ENCODE results near the gene DBI.

DBI gene

GRCh38 chr2:119417908-119418307 lies 51.1 kb downstream of the DBI start:
- no peak for TF ChIP-seq TAF1 (IDR thresholded peaks at IDR 0.05; ENCODE audit: borderline replicate concordance, insufficient read depth, low read length)
- TF ChIP-seq FOXP2 (optimal IDR thresholded peaks at IDR 0.05; ENCODE audit: borderline replicate concordance, extremely low read depth, extremely low read length, insufficient read depth) = no peak
- no peak for TF ChIP-seq REST (IDR thresholded peaks at IDR 0.05; ENCODE audit: insufficient read depth in 1 of 2, low read depth in 2 of 2, low read length in 2 of 2)
- no peak for TF ChIP-seq SIN3A (IDR thresholded peaks at IDR 0.05; ENCODE audit: borderline replicate concordance, insufficient read depth, low read length)
- no peak for TF ChIP-seq POLR2AphosphoS5 (IDR thresholded peaks at IDR 0.05; ENCODE audit: low read depth, low read length)

GRCh38 chr2:119419065-119419464 lies 52.3 kb downstream of the DBI start:
- TF ChIP-seq REST (IDR thresholded peaks at IDR 0.05; ENCODE audit: insufficient read depth in 1 of 2, low read depth in 2 of 2, low read length in 2 of 2) (no peak), FOXP2 (optimal IDR thresholded peaks at IDR 0.05; ENCODE audit: borderline replicate concordance, extremely low read depth, extremely low read length, insufficient read depth) (no peak), POLR2AphosphoS5 (IDR thresholded peaks at IDR 0.05; ENCODE audit: low read depth, low read length) (no peak), TAF1 (IDR thresholded peaks at IDR 0.05; ENCODE audit: borderline replicate concordance, insufficient read depth, low read length) (no peak), SIN3A (IDR thresholded peaks at IDR 0.05; ENCODE audit: borderline replicate concordance, insufficient read depth, low read length) (no peak)

GRCh38 chr2:119419803-119420508 lies 53.2 kb downstream of the DBI start:
- TF ChIP-seq FOXP2 (optimal IDR thresholded peaks at IDR 0.05; ENCODE audit: borderline replicate concordance, extremely low read depth, extremely low read length, insufficient read depth) = no peak
- TF ChIP-seq SIN3A (IDR thresholded peaks at IDR 0.05; ENCODE audit: borderline replicate concordance, insufficient read depth, low read length) = no peak
- TF ChIP-seq TAF1 (IDR thresholded peaks at IDR 0.05; ENCODE audit: borderline replicate concordance, insufficient read depth, low read length) = no peak
- no peak for TF ChIP-seq POLR2AphosphoS5 (IDR thresholded peaks at IDR 0.05; ENCODE audit: low read depth, low read length)
- TF ChIP-seq REST (IDR thresholded peaks at IDR 0.05; ENCODE audit: insufficient read depth in 1 of 2, low read depth in 2 of 2, low read length in 2 of 2) = no peak

- TF ChIP-seq REST (IDR thresholded peaks at IDR 0.05; ENCODE audit: insufficient read depth in 1 of 2, low read depth in 2 of 2, low read length in 2 of 2) (no peak), FOXP2 (optimal IDR thresholded peaks at IDR 0.05; ENCODE audit: borderline replicate concordance, extremely low read depth, extremely low read length, insufficient read depth) (no peak), POLR2AphosphoS5 (IDR thresholded peaks at IDR 0.05; ENCODE audit: low read depth, low read length) (no peak), SIN3A (IDR thresholded peaks at IDR 0.05; ENCODE audit: borderline replicate concordance, insufficient read depth, low read length) (no peak), TAF1 (IDR thresholded peaks at IDR 0.05; ENCODE audit: borderline replicate concordance, insufficient read depth, low read length) (no peak)
Observed at GRCh38 chr2:119421304-119421703, 54.5 kb downstream of the DBI start.

All from PFSK-1 (cell line).